IPS-11a (cell line): ENCODE data around the gene ENDOD1.

Experiments used
- H3K4me3 ChIP-seq: one replicate; pipeline ENCODE4 v1.5.1; 2013; ENCODE audit warnings: low read depth, low read length, control low read depth

The ENDOD1 gene

DNA sequence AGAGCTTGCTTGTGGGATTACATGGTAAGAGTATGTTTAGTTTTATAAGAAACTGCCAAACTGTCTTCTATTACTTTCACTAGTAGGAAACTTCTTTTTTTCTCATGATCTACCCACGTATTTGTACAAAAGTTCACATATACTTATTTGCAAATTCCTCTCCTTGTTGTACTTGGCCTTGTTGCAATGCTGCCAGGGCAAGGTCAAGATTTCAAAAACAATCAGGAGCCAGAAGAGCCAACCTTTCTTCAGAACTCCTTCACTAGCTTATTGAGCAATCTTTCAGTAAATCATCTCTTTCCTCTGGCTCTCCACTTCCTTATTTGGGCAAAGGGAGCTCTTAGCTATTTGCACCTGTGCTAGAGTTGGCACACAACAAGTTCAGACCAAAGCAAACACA, 13.2 kb upstream of the ENDOD1 start:
- no peak overlapping the region for H3K4me3 ChIP-seq

DNA sequence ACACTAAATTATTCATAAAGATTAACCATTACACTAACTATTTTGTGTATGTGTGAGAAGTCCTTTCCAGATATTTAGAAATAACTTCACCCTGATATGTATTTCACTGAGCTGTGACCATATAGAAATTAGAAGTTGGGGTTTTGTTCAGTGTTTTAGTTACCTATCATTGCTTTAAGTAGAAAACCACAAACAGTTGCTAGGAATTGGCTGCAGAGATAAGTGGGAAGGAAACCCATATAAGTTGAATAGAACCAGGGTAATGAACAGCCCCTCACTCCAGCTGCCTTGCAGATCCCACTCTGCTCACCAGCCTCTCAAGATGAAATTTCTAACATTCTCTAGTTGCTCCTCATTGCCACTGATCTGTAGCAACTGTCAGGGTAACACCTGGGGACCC, 12.7 kb upstream of the ENDOD1 start:
- no peak overlapping the region for H3K4me3 ChIP-seq

DNA sequence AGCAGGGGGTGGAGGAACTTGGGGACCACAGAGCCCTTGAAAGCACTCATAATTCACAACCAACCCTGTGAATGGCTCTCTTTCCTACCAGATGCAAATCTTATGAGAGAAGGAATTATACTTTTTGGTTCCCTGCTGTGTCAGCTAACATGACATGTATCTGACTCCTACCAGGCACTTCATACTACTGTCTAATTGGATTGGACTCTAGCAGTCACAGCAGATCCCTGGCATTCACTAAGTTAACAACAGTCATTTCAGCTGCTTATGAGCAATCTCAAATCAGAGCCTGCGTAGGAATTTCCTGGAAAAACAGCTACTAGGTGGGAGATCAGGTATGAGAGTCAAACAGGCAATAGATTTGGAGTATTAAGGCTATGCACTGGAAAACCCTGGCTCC, 11.1 kb upstream of the ENDOD1 start:
- H3K4me3 ChIP-seq, result no peak overlapping the region

DNA sequence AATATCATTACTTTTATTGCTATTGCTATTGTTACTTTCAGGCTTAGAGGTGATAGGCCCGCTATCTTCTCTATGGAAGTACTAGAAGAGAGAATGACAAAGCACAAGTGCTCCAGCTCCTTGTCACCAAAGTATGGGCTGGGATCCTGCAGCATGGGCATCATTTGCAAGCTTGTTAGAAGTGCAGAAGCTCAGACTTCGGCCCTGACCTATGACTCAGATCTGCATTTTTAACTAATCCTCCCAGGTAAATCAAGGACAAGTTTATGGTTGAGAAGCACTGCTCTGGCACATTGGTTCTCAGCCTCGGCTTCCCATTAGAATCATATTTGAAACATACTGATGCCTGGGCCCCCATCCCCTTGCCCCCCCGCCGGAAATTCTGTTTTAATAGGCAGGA, 8.6 kb upstream of the ENDOD1 start:
- H3K4me3 ChIP-seq, result no peak overlapping the region

DNA sequence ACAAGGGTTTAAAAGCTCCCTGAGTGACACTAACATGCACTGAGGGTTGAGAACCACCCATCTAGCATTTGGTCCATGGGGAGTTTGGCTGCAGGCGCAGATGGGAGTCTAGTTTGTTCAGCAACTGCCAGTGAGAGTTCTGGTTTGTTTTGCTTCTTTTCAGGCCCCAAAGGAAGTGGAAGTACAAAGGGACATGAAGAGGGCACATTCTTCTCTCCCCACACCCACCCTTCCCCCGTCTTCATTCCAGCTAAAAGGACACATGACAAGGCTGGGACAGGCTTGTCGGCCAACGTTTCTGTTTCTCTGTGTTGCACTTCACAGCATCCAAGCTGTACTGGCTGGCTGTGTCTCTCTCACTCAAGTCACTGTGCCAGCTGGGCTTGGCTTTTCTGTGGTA, 8.2 kb upstream of the ENDOD1 start:
- no peak overlapping the region for H3K4me3 ChIP-seq

DNA sequence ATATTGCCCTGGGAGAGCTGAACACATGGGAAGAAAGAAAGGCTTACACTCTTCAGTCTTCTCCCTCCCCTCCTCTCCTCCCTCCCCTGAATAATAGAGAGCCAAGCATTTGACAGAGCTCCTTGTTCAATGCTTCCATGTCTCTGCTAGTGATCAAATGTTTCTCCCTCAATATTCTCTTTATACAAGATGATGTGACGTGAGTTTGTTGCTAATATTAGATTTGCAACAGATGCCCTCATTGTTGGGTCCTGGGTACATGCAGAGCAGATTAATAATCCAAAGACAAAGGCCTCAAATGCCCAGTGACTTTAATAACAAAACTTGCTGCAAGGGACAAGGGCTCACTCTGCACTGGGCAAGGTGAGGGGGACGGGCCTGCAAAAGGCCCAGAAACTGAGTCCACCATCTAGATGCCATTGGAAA, 7.1 kb upstream of the ENDOD1 start:
- no peak overlapping the region for H3K4me3 ChIP-seq

DNA sequence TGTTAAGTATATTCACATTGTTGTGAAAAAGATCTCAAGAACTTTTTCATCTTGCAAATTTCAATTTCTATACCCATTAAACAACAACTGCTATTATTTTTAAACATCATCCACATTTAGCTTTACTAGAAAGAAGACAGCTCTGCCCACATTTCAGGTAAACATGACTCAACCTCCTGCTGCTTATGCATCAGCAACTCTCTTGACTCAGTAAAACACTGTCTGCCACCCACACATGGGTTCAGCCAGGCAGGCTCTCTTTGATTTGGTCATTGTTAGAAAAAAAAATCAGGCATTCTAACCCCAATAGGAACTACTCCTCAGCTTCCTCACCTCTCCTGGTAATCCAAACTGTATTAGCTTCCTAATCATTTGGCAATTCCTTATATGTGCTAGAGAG, 5.1 kb upstream of the ENDOD1 start:
- no peak overlapping the region for H3K4me3 ChIP-seq

DNA sequence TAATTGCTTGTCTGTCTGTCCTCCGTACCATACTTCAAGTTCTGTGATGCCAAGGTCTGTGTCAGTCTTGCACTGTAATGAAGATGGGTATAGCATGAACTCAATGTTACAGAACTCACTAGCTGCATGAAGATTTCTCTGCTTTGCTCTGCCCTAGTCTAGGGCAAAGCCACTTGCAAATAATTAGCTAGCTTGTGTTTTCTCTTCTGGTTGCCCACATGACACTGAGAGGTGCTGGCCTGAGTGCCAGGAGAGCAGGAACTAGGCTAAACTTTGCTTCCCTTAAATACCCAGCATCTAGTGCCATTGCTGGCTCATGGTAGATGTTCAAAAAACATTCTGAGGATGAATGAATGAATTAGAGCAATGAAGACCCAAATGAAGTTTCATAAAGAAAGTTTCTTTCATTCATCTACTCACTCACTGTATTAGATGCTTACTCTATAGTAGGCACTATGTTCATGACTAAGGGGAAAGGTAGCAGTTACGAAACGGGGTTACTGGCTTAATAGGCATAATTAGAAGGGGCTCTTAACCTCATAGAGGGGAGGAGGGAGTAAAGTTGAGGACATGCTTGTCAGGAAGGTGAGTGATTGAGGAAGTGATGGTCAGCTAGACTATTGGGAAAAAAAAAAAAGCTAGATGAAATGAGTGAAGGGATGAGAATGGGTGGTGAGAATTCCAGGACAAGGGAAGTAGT, 4.4 kb upstream of the ENDOD1 start:
- no peak overlapping the region for H3K4me3 ChIP-seq

DNA sequence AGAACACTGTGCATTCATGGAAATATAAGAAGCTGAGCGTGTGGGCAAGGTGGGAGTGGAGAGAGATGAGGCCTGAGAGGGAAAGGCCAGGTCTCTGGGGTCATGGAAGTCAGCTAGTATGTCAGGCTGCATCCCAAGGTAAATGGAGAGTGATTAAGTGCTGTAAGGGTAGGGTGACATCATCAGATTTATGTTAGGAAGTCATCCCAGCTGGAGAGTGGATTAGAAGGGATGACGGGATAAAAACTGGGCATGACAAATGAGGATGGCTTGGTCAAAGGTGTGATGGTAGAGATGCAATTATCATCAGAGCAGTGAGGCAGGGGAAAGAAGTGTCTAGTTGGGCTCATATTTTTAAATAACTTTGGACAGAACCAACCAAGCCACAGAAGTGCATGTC, 3.5 kb upstream of the ENDOD1 start:
- no peak overlapping the region for H3K4me3 ChIP-seq

DNA sequence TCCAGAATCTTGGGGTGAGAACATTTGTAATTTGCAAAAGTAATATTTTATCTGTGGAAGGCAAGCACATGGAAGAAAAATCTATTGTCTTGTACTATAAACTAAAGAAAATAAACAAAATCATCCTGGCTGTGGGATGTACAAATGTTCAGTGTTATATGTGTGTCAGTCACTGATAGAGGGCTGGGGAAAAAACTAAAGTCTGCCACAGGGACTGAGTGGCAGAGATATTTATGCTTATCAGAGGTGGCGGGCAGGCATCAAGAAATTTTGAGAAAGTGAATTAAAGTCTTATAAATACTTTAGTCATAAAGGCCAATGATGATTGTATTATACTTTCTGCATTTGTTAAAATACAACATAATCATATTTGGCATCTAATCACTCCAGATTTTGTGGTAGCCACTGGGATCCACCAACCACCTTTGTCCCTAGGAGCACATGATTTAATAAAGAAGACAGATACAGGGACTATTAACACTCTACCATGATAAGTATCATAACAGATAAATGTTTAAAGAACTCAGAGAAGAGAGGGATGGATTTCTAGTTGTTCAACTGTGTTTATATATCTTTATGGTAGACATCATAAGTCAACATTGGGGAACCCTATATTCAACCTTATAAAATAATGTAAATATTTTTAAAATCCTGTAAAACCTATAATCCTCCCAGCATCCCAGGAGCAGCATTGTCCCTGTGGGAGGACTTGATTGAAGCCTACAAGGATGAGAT, 2.6 kb upstream of the ENDOD1 start:
- H3K4me3 ChIP-seq, result no peak overlapping the region

DNA sequence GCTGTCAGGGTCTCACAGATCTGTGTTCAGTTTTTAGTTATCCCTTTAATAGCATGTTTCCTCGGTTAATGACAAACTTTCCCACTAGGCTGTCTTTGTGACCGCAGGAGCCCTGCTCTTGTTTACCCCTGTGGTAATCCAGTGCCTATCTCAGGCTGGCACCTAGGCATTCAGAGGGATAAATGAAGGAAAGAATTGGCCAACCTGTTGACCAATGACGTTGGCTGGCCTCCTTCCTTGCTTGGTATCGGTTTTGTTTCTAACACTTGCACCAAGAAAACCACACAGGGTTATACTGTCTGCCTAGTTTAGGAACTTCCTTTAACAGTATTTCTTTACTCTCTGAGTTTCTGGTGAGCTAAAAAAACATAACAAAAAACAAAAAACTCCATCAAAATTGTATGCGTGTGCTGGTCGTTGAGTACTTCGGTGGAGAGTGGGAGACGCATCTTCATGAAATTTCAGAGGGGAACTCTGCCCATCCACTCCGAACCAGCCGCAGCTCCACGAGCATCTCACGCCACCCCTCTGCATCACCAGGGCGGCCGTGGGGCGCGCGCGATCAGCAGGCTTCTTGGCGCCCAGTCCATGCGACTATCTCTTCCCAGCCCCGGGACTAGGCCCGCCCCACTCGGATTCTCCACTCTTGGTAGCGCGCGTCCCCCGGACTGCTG, 563 bp upstream of the ENDOD1 start:
- peak overlapping the region; percentile 67 for H3K4me3 ChIP-seq

DNA sequence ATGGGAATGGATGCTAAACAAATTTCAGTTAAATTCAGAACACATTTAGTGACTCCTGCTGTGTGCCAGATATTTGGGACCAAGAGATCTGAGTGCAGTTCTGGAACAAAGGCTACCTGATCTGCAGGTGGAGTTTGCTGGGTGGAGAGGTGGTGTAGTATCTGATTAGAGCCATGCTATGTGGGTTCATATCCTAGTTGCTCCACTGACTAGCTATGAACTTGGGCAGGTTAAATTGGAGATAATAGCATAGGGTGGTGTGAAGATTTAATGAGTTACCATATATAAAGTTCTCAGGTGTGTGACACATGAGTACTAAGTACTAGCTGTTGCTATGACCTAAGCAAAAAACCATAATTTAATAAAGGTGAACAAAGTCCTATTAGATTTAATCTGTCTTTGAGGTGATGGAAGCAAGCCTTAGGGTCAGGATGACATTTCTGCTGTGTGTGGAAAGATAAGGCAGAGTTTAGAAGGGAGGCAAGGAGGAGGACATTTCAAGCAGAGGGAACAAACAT, 2.1 kb downstream of the ENDOD1 start:
- no peak overlapping the region for H3K4me3 ChIP-seq

DNA sequence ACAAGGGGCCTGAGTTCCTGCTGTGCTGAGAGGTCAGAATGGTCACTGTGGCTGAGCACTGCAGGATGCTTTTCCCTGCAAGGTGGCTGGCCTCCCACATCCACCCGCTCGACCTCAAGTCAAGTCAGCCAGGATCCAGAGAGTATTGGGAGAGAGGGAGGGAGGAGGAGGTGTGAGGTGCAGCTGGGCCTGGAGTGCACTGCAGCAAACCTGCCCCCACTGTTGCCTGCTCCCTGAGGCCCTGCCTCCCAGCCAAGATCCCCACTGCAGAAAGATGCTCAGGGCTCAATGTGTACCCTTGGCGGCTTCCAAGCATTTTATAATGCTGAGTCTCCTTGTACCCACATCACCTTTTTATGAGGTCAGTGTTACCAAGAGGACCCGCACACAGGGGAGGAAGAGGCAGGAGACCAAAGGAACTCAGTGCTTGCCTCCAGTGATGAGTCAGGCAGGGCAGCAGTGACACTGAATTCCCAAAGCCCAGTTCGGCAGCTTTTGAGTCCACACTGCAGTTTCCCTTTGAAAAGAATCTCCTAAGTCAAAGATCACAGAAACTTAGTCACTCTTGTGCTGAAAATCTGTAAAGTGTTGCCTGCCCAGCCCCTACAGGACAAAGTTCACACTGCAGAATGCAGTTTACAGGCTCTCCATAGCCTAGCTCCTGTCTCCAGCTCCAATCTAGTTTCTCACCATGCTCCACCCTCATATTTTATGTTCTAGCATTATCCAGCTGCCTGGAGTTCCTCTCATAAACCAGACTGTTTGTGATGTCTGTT, 3.1 kb downstream of the ENDOD1 start:
- H3K4me3 ChIP-seq, result no peak overlapping the region

DNA sequence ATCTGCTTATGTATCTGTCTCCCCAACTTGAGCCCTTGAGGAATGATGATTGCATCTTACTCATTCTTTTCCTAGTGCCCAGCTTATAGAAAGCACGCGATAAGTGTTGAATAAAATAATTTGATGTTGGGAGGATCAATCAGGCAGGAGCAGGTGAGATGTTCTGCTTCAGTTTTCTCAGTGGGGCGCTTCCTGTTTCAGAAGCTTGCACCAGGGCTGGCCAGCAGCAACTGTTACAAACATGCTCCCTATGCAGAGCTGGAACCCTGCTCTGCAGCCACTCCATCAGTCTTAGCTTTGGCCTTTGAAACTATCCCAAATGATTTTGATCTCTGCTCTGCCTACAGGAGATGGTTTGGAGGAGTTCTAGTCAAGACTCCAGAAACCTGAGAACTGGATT, 3.9 kb downstream of the ENDOD1 start:
- H3K4me3 ChIP-seq, result no peak overlapping the region

DNA sequence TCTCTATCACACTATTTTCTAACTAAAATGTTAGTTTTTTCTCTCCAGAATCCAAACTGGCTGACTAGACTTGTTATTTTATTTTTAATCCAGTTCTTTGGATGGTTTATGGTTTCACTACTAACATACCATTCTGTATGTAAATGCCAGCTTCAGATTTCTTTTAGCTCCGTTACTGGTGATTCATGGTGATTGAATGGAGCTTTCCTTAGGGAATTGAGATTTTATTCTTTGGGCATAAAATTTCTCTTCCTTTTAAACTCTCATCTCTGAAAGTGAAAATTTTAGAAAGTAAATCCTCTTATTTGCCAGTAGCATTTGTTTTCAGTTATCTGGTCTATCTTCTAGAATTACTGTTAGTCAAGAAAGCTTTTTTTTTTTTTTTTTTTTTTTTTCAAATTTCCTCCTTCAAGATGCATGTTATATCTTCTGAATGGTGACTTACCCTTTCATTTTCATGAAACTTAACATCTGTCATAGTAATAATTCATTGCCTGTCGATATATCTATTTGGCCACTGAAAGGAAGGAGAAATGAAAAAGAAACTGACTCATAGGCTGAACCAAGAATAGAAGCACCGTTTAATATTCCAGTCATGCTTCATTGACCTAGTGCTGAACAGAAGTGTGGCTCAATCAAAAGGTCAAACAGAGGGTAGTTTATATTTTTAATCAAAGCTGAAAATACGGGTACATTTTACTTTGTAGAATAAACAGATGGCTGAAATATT, 6.4 kb downstream of the ENDOD1 start:
- no peak overlapping the region for H3K4me3 ChIP-seq

DNA sequence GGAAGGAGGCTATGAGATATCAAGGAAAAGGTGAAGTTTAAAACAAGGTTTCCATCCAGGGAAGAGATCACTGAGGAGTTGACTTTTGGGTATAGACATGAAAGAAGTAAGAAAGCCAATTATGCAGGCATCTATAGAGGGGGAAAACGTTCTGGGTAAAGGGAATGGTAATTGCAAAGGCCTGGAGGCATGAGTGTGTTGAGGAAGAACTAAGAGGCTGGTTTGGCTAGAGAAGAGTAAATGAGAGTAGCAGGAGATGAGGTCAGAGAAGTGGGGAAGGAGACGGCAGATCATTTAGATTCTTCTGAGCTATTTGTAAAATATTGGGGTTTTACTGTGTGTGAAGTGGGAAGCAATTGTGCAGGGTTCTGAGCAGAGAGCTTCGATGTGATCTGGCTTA, 7.6 kb downstream of the ENDOD1 start:
- no peak overlapping the region for H3K4me3 ChIP-seq

DNA sequence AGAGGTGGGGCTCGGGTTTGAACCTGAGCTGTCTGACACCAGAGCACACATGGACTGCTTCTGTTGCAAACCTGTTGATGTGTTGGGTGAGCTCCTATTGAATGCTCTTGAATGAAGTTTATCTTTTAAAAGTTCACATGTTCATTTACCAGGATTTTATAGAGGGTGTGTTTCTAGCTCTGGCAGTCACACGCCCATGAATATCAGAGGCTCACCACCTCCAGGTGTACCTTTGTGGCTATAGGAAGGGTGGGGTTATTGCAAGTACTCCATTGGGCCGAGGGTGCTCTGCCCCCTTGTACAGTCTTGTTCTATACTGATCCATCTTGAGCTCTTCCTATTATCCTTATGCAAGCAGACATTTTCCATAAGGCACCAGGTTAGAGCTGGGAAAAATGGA, 9.2 kb downstream of the ENDOD1 start:
- no peak overlapping the region for H3K4me3 ChIP-seq

DNA sequence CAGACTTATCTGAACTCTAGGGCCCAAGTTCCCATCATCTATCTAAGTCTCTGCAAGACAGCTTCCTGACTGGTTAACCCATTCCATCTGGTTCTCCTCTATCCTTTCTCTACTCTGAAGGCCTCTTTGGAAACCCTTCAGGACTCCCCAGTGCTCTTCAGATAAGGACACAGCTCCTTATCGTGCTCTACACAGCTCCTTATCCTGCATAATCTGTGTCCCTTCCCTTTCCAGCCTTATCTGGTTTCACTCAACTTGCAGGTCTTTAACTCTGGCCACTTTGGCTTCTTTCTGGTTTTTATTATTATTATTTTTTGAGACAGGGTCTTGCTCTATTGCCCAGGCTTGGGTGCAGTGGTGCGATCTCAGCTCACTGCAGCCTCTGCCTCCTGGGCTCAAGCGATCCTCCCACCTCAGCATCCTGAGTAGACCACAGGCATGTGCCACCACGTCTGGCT, 10.6 kb downstream of the ENDOD1 start:
- no peak overlapping the region for H3K4me3 ChIP-seq

DNA sequence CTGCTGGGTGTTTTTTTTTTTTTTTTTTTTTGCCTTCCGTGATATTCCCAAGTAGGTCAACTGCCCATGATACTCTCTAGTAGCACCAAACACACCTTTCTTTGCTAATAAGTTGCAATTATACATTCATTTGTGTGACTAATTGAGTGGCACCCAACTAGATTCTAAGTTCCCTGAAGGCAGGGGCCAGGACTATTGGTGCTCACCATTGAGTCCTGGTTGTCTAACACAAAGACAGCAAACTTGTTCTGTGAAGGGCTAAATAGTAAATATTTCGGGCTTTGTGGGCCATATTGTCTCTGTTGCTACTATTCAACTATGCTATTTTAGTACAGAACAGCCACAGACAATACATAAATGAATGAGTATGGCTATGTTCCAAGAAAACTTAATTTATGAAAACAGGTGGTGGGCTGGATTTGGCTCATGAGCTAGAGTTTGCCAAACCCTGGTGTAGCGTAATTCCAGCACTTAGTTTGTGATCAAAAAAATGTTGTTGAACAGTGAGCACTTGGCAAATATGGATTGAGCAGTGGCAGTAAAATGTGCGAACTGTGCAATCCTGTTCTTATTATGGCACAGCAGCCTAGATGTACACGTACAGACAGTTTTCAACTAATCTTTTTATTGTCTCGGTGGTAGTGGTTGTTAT, 11.3 kb downstream of the ENDOD1 start:
- H3K4me3 ChIP-seq, result no peak overlapping the region

DNA sequence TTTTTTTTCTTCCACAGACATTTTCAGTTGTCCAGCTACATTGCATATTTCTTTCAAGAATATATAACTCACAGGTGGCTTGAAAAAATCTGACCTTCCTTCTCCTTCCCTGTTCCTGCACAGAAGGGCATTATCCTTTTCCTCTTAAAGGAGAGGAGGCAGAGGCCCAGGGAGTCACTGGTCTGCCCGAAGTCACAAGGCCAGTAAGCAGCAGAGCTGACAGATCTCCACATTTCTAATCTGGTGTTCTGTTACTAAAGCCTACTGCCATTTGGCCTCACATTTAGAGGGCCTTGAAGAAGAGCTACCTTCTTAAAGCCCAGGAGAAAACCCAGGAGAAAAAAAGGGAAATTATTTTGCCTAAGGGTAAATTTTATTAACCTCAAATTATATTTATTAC, 12.3 kb downstream of the ENDOD1 start:
- no peak overlapping the region for H3K4me3 ChIP-seq
